ENCODE data around the gene ZFAND3. TPM values are rescaled to one million over a fixed set of nuclear protein-coding genes. Genes with fewer than 3 reads are reported as not detected.

ZFAND3 gene
- polyA plus RNA-seq, 12 donors: 58.3 to 119 (median 95.8) TPM; not detected in 1

- no peak for DNase-seq
These were observed 27.0 kb upstream of the ZFAND3 start for GRCh38 chr6:37792457-37793033.

- no peak for DNase-seq
These were observed 26.5 kb upstream of the ZFAND3 start for GRCh38 chr6:37793067-37793466.

- DNase-seq: no peak
These were observed 24.7 kb upstream of the ZFAND3 start for GRCh38 chr6:37794825-37795224.

- DNase-seq: no peak
These were observed 20.9 kb upstream of the ZFAND3 start for GRCh38 chr6:37798436-37799262.

- DNase-seq: no peak
These were observed 20.3 kb upstream of the ZFAND3 start for GRCh38 chr6:37799263-37799644.

- no peak for DNase-seq
These were observed 18.6 kb upstream of the ZFAND3 start for GRCh38 chr6:37800703-37801604.

GRCh38 chr6:37801605-37801940 lies 18.0 kb upstream of the ZFAND3 start:
- DNase-seq: no peak

GRCh38 chr6:37802810-37803209 lies 16.7 kb upstream of the ZFAND3 start:
- DNase-seq: no peak

- DNase-seq: no peak
These were observed 14.9 kb upstream of the ZFAND3 start for GRCh38 chr6:37804586-37804985.

- no peak for DNase-seq
These were observed 13.3 kb upstream of the ZFAND3 start for GRCh38 chr6:37806213-37806612.

GRCh38 chr6:37807656-37808055 lies 11.9 kb upstream of the ZFAND3 start:
- no peak for DNase-seq

GRCh38 chr6:37809197-37809543 lies 10.4 kb upstream of the ZFAND3 start:
- DNase-seq: no peak

GRCh38 chr6:37812841-37813240 lies 6.7 kb upstream of the ZFAND3 start:
- DNase-seq: no peak

- DNase-seq: no peak
These were observed 5.2 kb upstream of the ZFAND3 start for GRCh38 chr6:37814374-37814773.

- DNase-seq: no peak
These were observed 2.7 kb upstream of the ZFAND3 start for GRCh38 chr6:37816599-37817375.

- DNase-seq: no peak
These were observed 871 bp upstream of the ZFAND3 start for GRCh38 chr6:37818536-37819176.

- peak; percentile 61 for DNase-seq
These were observed 533 bp downstream of the ZFAND3 start for GRCh38 chr6:37819802-37820717.

GRCh38 chr6:37820718-37821079 lies 1.2 kb downstream of the ZFAND3 start:
- no peak for DNase-seq

- DNase-seq: no peak
These were observed 1.9 kb downstream of the ZFAND3 start for GRCh38 chr6:37821446-37821845.

Measured in muscle of arm (tissue), 12 donors.